GM21423 (cell line): Measurements from ENCODE around the gene UXS1.
A peak's percentile ranks its signal among the peaks of the same experiment; 100 is the strongest.

Experiments used
- ATAC-seq: cut with Tn5 transposase; IDR thresholded peaks from one replicate; pipeline ENCODE4 v1.9.1; 2021; ENCODE audit warnings: mild to moderate bottlenecking, moderate library complexity; ENCODE audit not compliant: unreplicated experiment

UXS1 gene

GRCh38 chr2:106113361-106113966, 80.6 kb downstream of the UXS1 start:
- ATAC-seq, result no peak

- ATAC-seq, result no peak
Observed at GRCh38 chr2:106111882-106112571, 82.1 kb downstream of the UXS1 start.

- ATAC-seq, result no peak
Observed at GRCh38 chr2:106109675-106110424, 84.3 kb downstream of the UXS1 start.

DNA sequence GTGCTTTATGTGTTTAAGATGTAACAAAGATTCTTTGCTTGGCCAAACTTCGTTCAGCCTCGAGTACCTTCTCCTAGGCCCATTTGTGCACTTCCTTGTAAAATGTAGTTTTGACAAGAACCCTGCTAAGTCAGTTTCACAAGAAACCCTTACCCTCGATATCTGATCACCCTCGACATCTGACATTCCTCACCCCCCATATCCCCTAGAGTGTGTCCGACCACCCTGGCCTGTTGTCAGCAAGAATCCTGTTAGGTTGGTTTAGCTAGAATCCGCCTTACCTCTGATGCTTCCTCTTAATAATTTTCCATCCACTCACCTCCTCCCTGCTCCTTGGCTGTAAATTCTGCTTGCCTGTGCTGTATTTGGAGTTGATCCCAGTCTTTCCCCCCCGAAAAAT, 85.3 kb downstream of the UXS1 start:
- no peak for ATAC-seq

GRCh38 chr2:106108351-106108750, 85.8 kb downstream of the UXS1 start:
- ATAC-seq, result no peak

DNA sequence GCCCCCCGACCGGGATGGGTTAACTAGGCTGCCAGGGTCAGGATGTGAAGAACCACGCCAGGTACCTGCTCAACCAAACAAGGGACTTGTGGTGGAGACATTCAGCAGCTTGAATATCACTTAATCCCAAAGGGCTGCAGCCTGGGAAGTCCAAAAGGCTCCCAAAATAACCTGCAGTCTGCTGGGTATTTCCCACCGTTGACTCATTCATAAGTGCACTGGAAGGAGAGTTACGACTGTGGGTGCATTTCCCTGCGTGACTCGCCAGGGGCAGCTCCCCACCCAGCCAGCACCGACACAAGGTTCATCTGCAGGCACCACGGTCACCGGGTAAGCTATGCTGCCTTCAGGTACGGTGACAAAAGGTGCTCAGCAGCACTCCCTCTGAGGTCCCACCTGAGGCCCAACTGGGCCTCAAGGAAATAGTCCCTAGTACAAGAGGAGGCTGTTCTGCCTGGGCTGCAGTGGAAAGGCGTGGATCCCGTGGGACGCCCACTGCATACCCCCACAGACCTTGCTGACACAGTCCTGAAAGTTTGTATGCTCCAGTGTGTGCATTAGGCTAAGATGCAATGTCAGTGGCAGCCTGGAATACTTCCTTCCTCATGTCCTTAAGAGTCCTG, 86.5 kb downstream of the UXS1 start:
- ATAC-seq, result peak; percentile 82

- no peak for ATAC-seq
Observed at GRCh38 chr2:106106622-106107508, 87.2 kb downstream of the UXS1 start.

GRCh38 chr2:106105151-106105922, 88.8 kb downstream of the UXS1 start:
- ATAC-seq, result no peak

DNA sequence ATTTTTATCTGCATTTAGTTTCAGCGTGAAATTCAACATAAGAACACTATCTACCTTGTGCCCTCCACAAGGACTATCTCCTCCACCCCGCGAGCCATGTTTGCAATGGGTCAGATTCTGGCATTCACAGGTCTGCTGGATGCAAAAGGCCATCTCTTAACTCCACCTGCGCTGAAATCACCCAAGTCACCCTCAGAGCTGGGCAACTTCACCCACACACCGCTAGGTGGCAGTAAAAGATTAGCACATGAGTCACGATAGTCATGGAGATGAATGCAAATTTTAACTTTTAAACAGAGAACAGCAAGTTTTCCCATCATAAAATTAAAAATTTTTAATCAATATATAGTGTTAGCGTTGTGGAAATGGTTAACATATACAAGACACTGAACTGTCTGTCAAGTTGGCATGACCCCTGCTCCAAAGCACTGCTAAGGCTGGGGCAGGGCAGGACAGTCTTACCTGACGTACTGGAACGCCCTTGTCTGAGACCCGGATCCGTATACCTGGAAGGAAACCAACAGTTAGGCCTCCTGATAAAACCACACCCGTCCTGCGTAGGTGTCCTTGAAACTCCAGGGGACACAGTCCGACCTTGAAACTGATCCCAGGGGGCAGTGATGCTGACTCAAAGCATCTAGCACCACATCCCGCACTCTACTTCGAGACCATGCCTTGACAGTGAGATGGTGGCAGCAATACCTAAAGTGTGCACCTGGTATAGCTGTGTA, 89.6 kb downstream of the UXS1 start:
- ATAC-seq, result peak; percentile 44

DNA sequence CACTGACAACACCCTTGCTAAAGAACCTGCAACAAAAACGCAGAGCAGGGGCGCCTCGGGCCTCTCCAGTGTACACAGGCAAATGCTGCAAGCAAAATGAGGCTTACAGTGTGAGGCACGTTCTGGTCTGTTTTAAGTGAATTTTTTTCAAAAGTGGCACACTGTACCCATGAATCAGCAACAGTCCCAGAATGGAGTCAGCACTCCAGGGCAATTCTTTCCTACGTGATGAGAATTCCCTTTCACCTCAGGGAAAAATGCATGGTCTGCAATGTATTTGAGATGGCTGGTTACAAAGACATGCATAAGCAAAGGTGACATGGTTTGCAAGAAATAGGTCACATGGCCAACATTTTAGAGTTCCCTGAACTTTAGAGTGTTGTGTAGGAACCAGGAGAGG, 94.4 kb downstream of the UXS1 start:
- no peak for ATAC-seq

- ATAC-seq, result no peak
Observed at GRCh38 chr2:106098664-106099063, 95.4 kb downstream of the UXS1 start.

DNA sequence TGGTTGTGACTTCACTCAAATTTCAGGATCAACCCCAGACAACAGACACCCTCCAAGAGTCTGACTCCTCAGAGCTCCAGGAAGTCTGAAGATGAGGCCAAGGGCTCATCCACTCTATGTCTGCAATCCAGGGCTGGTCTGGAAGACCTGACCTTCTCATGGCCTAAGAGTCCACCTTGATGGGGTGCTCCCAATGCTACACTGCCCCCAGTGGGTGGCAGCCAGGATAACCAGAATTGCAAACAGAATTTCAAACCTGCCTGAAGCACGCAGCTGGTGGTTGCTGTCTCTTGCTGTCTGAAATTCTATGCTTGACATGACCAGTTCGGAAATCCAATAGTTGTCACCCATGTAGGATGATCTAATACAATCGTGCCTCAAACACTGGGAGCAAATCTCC, 96.0 kb downstream of the UXS1 start:
- no peak for ATAC-seq

GRCh38 chr2:106097038-106098000, 96.8 kb downstream of the UXS1 start:
- no peak for ATAC-seq

DNA sequence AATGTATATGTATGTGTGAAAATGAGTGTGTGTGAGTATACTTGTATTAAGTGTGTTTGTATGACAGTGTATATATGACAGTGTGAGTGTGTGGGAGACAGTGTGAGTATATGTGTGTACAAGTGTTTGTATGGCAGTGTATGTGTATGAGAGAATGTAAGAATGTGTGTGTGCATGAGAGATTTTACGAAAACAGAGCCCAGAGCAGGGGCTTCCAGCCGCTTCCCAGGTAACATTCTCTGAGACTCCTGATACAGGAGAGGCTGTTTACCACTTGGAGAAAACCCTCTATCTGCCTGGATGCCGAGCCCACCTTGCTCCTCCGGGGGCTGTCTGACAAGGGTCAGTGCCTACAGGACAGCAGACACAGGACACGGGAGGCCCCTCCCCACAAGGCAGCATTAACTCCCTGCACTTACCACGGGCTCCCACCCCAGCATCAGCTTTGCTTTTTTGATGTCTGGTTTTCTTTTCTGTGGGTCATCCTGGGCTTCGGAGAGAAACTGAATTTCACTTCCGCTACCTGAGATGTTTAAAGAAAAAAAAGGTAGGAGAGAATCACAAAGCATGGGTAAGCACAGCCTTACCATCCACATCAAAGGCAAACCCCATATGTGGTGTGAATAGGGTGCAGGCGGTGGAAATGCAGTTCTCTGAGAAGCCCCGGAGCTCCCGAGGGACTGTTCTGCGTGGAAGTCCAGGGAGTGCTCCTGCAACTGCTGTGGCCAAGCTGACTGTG, 97.6 kb downstream of the UXS1 start:
- ATAC-seq, result no peak

DNA sequence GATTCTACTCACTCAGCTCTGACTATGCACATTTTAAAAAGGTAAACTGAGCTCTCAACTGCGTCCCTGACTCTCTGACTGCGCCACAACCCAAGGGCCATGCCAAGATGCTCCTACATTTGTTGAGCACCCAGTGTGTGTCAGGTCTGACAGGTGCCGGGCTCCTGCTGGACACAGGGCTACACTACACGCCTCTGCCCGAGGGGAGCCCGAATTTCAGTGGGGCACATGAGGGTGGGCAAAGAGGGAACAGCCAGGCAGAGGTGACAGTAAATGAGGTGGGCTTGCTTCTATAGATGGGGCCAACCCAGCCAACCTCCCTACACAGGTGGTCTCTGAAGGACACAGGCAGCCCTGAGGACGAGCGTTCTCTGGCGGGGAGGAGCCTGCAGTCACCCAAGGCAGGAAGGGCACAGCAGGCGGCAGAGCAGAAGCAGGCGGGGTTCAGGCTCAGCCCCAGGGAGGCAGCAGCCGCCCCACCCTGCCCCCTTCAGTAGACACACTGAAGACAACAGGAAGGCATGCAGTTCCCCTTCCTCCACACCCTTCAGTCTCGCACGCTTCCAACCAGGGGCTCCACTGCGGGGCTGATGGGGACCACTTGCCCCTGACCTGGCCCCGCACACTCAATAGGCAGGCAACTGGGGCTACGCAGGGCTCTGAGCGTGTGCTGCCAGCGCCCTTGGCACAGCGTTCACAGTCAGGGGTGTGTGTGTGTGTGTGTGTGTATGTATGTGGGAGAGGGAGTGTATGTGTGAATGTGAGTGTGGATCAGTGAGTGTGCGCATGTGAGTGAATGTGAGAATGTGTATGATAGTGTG, 98.4 kb downstream of the UXS1 start:
- ATAC-seq, result peak; percentile 44

DNA sequence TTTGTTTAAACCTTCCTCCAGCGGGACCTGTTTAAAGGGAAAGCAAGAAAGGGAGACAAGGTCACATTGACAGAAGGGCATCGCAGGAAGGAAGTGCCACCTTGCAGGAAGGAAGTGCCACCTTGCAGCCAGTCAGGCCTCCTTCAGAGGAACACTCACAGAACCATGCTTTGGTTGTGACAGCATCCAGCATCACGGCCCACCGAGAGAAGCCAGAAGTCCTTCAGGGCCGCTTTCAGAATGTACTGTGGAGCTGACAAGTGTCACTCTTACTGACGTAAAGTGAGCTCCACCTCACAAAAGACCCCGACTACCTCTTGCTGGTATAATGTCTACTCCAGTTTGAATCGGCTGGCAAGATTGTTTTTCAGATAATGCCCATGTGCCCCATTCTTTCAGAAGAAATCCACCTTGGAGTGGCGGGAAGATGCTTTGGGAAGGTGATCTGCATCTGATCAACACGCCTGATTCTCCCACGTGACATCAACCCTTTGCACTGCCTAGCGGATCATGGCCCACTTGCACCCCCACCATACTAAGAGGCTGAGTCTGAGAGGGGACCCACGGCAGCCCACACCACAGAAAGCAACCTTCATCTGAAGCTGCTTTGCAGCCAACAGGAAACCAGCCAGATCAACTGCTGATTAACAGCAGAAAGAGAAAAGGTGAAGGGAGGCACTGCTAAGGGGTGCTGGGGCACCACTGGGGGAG, 99.8 kb downstream of the UXS1 start:
- ATAC-seq, result no peak
